Measurements from ENCODE around the gene ANTKMT. TPM values are rescaled to one million over a fixed set of nuclear protein-coding genes. Genes with fewer than 3 reads are reported as not detected.

The ANTKMT gene
- total and polyA plus RNA-seq, 2 of the 4 experiments (the other 2 are of a cell fraction) = 7.3 to 16.2 TPM

DNA sequence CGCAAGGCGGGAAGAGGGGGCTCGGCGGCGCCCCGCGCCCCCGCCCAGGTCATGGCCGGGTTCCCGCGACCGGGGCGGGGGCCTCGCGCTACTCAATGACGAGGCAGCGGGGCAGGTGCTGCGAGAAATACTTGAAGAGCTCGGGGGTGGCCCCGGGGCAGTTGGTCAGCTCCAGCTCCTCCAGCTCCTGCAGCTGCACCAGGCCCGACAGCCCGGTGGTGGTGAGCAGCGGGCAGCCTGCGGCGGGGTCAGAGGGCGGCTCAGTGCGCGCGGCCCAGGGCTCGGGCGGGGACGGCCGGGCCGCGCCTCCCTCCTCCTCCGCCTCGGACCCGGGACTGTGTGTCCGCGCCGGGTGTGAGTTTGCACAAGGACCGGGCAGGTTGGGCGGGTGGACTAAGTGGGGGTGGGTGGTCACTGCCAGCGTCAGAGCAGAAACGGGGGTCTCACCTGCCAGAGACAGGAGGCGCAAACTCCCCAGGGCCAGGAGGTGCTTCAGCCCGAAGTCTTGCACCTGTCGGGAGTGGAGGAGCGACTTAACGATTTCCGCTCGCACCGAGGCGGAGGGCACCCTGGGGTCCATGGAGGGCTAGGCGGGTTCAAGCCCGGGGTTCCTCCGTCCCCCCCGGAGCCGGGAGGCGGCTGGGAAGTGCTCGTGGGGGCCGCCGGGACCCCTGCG, 26.6 kb upstream of the ANTKMT start:
- dilution Hi-C loops (cut with HindIII; ENCODE audit: low sequenced_read_pairs, unreplicated experiment) = no loop called here
- BruUV-seq (replicated peaks) = no TSS peak

More for the DNA sequence above, 26.6 kb upstream of the ANTKMT start:
- Histone ChIP-seq H2BK20ac (ENCODE audit: low read depth, low read length) (no peak overlapping the region), H2AFZ (replicated peaks; ENCODE audit: low read length, poor library complexity) (no peak overlapping the region), H3K9me3 (ENCODE audit: control insufficient read depth, insufficient read depth, low read length) (no peaks in the 10 kb centered on the region; the same call in 1 of the 2 replicates), H3K18ac (ENCODE audit: low read depth, low read length) (no peak overlapping the region), H3K9ac (ENCODE audit: low read depth, low read length) (no peak overlapping the region), H3K14ac (replicated peaks; ENCODE audit: low read depth, low read length) (no peak overlapping the region), H3K23ac (ENCODE audit: low read depth, low read length) (no peak overlapping the region), H2BK5ac (ENCODE audit: low read depth, low read length, poor library complexity, severe bottlenecking) (no peak overlapping the region), H2BK120ac (ENCODE audit: low read depth, low read length) (no peak overlapping the region), H2AK5ac (ENCODE audit: low read depth, low read length) (no peak overlapping the region), H4K91ac (ENCODE audit: insufficient read depth, low read depth, low read length) (no peak overlapping the region), H3K4me1 (ENCODE audit: control insufficient read depth, insufficient read depth, low read length) (peaks cover 7% of the 10 kb centered on the region; the same call in 1 of the 2 replicates), H4K20me1 (ENCODE audit: insufficient read depth, low read length) (peaks cover 4% of the 10 kb centered on the region; the same call in 1 of the 2 replicates), H3K9me1 (ENCODE audit: insufficient read depth, low read length) (peaks cover 7% of the 10 kb centered on the region), H3K36me3 (ENCODE audit: control insufficient read depth, insufficient read depth, low read length) (no peaks in the 10 kb centered on the region), H3K4me2 (ENCODE audit: low read depth, low read length) (no peak overlapping the region), H3K56ac (ENCODE audit: extremely low read depth, insufficient read depth, low read length) (no peak overlapping the region), H4K8ac (ENCODE audit: low read depth in 2 of 2, low read length in 2 of 2) (no peak overlapping the region), H2AK9ac (replicated peaks; ENCODE audit: low read depth, low read length, poor library complexity) (no peak overlapping the region), H2BK15ac (ENCODE audit: low read depth, low read length) (no peak overlapping the region), H3K4me3 (ENCODE audit: insufficient read depth, low read depth, low read length) (no peak overlapping the region), H3K79me1 (ENCODE audit: low read depth in 1 of 2, low read length in 2 of 2) (peaks cover 5 to 7% of the 10 kb centered on the region in 2 experiments; a peak in 3 of 4 replicates), H4K5ac (ENCODE audit: low read depth, low read length) (no peak overlapping the region), H3K27ac (ENCODE audit: insufficient read depth, low read length) (no peak overlapping the region), H3K4ac (ENCODE audit: low read depth, low read length) (no peak overlapping the region), H3K27me3 (ENCODE audit: control insufficient read depth, insufficient read depth, low read length) (peaks cover 53% of the 10 kb centered on the region)
- intact Hi-C loops (cut with micrococcal nuclease) = no loop called here
- TF ChIP-seq MAFK (IDR thresholded peaks at IDR 0.05; ENCODE audit: low read depth, low read length) = no peak
- TF ChIP-seq FOS (IDR thresholded peaks at IDR 0.05; ENCODE audit: low read depth, low read length) = no peak
- no peak for TF ChIP-seq MAZ (IDR thresholded peaks at IDR 0.05; ENCODE audit: borderline replicate concordance, low read depth, low read length)
- no peak for TF ChIP-seq SMC3 (IDR thresholded peaks at IDR 0.05; ENCODE audit: low read depth, low read length)
- TF ChIP-seq POLR2A (IDR thresholded peaks at IDR 0.05; ENCODE audit: low read depth, low read length) = no peak
- no peak for TF ChIP-seq CEBPB (IDR thresholded peaks at IDR 0.05; ENCODE audit: low read depth, low read length)
- no peak for ATAC-seq (ENCODE audit: low read depth)
- CTCF ChIA-PET = no interaction called here
- no peak for DNase-seq
- POLR2A ChIA-PET (ENCODE audit: unreplicated experiment) = no interaction called here
- 1% methylated on average over 15 of the region's 64 CpGs; no CpG with 5 or more reads in 1 of the 2 experiments for WGBS, 2 experiments (ENCODE audit: extremely low coverage in 2 of 2, insufficient read length in 1 of 2)
- in situ Hi-C loops (cut with MboI; ENCODE audit: low sequenced_read_pairs) = no loop called here

Data from IMR-90 (cell line).